Measurements from ENCODE around the gene SPOPL. TPM values are rescaled to one million over a fixed set of nuclear protein-coding genes. Genes with fewer than 3 reads are reported as not detected.

The SPOPL gene
- total RNA-seq, 1 donor from 2014 or later, result 29.7 TPM

DNA sequence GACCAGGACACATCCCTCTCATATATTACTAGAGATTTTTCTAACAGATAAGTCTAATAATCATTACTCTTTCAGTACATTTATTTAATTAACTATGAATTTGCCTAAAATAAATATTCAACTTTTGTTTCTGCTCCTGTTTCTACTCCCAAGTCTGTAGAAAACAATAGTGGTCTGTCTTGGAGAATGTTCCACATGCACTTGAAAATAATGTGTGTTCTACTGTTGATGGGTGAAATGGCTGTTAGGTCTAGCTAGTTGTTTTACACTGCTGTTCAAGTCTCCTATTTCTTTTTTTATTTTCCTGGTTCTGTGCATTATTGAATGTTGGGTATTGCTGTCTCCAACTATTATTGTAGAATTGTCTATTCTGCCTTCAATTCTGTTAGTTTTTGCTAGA lies 47.2 kb downstream of the SPOPL start:
- Mint-ChIP-seq H3K9me3 (ENCODE audit: low read depth) (peaks cover 5% of the 10 kb centered on the region), H3K27me3 (no peaks in the 10 kb centered on the region), H3K27ac (no peak overlapping the region), H3K4me3 (ENCODE audit: low read depth) (no peak overlapping the region), H3K4me1 (ENCODE audit: low read depth) (peaks cover 10% of the 10 kb centered on the region), H3K36me3 (ENCODE audit: insufficient read depth) (peaks cover 14% of the 10 kb centered on the region)
- TF ChIP-seq, protein P1, sequence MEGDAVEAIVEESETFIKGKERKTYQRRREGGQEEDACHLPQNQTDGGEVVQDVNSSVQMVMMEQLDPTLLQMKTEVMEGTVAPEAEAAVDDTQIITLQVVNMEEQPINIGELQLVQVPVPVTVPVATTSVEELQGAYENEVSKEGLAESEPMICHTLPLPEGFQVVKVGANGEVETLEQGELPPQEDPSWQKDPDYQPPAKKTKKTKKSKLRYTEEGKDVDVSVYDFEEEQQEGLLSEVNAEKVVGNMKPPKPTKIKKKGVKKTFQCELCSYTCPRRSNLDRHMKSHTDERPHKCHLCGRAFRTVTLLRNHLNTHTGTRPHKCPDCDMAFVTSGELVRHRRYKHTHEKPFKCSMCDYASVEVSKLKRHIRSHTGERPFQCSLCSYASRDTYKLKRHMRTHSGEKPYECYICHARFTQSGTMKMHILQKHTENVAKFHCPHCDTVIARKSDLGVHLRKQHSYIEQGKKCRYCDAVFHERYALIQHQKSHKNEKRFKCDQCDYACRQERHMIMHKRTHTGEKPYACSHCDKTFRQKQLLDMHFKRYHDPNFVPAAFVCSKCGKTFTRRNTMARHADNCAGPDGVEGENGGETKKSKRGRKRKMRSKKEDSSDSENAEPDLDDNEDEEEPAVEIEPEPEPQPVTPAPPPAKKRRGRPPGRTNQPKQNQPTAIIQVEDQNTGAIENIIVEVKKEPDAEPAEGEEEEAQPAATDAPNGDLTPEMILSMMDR (IDR thresholded peaks at IDR 0.05; ENCODE audit: unreplicated experiment), result no peak
- no peak for DNase-seq (ENCODE audit: low spot score, unreplicated experiment)

DNA sequence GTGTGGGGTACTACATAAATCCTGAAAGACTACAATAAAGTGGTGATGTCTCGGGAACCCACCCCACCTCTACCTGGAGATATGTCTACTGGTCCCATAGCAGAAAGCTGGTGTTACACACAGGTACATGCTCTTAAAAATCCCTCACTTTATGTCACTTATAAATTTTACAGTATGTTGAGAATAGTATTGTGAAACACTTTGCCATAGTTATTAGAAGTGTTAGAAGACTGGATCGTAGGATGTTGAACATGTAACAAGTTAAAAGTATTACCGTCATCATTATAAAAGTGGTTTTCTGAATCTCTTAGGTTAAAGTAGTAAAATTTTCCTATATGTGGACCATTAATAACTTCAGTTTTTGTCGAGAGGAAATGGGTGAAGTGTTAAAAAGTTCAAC lies 48.6 kb downstream of the SPOPL start:
- no peak overlapping the region for H3K4me3 Mint-ChIP-seq (ENCODE audit: low read depth)
- no peaks in the 10 kb centered on the region for H3K9me3 Mint-ChIP-seq (ENCODE audit: low read depth)
- TF ChIP-seq, protein P1 (IDR thresholded peaks at IDR 0.05; ENCODE audit: unreplicated experiment), result no peak
- no peak for DNase-seq (ENCODE audit: low spot score, unreplicated experiment)
- H3K27ac Mint-ChIP-seq, result no peak overlapping the region
- peaks cover 14% of the 10 kb centered on the region for H3K36me3 Mint-ChIP-seq (ENCODE audit: insufficient read depth)
- H3K27me3 Mint-ChIP-seq, result no peaks in the 10 kb centered on the region
- peaks cover 10% of the 10 kb centered on the region for H3K4me1 Mint-ChIP-seq (ENCODE audit: low read depth)

DNA sequence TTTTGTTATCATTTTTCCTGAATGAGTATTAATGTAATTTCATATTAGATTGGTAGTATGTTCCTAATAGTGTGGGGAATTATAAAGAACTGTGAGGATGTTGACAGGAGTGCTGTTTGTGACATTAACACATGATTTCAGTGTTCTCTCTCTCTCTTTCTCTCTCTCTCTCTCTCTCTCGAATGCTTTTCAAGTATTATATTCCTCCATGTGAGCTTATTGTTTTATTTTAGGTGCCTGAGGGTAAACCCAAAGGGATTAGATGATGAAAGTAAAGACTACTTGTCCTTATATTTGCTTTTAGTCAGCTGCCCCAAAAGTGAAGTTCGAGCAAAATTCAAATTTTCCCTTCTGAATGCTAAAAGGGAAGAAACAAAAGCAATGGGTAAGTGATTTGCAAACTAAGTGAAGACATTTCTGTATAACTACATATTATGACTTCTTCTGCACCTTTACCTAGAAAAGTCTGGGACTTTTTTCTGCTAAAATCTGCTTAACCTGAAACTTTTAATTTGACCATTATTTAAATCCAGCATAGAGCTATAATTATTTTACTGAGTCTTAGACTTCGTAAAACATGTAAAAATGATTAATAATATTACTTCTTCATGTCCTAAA lies 49.2 kb downstream of the SPOPL start:
- H3K36me3 Mint-ChIP-seq (ENCODE audit: insufficient read depth), result peaks cover 16% of the 10 kb centered on the region
- no peaks in the 10 kb centered on the region for H3K9me3 Mint-ChIP-seq (ENCODE audit: low read depth)
- H3K4me3 Mint-ChIP-seq (ENCODE audit: low read depth), result no peak overlapping the region
- H3K27ac Mint-ChIP-seq, result peak overlapping the region; percentile 25
- DNase-seq (ENCODE audit: low spot score, unreplicated experiment), result no peak
- TF ChIP-seq, protein P1 (IDR thresholded peaks at IDR 0.05; ENCODE audit: unreplicated experiment), result no peak
- no peaks in the 10 kb centered on the region for H3K27me3 Mint-ChIP-seq
- peaks cover 10% of the 10 kb centered on the region for H3K4me1 Mint-ChIP-seq (ENCODE audit: low read depth)

DNA sequence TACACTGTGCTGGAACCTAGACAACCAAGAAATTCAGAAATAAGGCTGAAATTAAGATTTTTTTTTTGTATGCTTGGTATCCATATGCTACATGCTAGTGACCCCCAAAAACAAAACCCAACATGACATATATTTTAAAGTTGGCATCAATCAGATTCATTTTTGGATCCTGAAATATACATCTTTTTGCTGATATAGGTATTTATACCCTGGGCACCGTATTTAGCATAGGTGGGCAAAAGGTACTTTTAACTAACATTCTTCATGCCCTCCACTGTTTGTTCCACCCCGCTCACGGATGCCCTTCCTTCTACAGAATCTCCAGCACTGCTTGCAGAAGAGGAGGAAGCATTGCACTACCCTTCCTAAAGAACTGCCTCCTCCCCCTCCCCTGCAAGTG lies 52.6 kb downstream of the SPOPL start:
- Mint-ChIP-seq H3K9me3 (ENCODE audit: low read depth) (no peaks in the 10 kb centered on the region), H3K27ac (no peak overlapping the region), H3K4me3 (ENCODE audit: low read depth) (no peak overlapping the region), H3K4me1 (ENCODE audit: low read depth) (peaks cover under 1% of the 10 kb centered on the region), H3K27me3 (no peaks in the 10 kb centered on the region), H3K36me3 (ENCODE audit: insufficient read depth) (peaks cover 24% of the 10 kb centered on the region)
- TF ChIP-seq, protein P1 (IDR thresholded peaks at IDR 0.05; ENCODE audit: unreplicated experiment), result no peak
- no peak for DNase-seq (ENCODE audit: low spot score, unreplicated experiment)

DNA sequence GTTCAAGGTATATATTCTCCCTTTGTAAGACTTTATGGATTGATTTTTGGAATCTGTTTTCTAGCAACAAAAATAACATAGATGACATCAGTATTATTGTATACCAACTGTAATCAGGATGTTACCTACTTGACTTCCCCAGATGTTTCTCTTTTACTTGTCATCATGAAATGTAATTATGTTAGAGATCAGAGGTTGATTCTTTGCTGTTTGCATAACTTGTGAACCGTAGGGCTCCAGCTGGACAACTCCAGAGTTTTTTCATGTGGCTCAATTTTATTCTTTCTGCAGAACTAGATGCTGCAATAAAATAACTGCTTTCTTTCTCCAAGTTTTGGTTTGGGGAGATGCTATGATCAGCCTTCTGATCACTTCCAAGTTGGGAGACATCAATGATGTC lies 58.1 kb downstream of the SPOPL start:
- peaks cover 45% of the 10 kb centered on the region for H3K36me3 Mint-ChIP-seq (ENCODE audit: insufficient read depth)

More for the DNA sequence above, 58.1 kb downstream of the SPOPL start:
- Mint-ChIP-seq H3K27ac (no peak overlapping the region), H3K4me1 (ENCODE audit: low read depth) (peaks cover 5% of the 10 kb centered on the region), H3K27me3 (no peaks in the 10 kb centered on the region), H3K9me3 (ENCODE audit: low read depth) (no peaks in the 10 kb centered on the region), H3K4me3 (ENCODE audit: low read depth) (no peak overlapping the region)
- TF ChIP-seq, protein P1 (IDR thresholded peaks at IDR 0.05; ENCODE audit: unreplicated experiment), result no peak
- no peak for DNase-seq (ENCODE audit: low spot score, unreplicated experiment)

All from progenitor cell of endocrine pancreas (in vitro differentiated cells).